Keratinocyte (primary cell): ENCODE data around the gene RBFOX2. TPM values are rescaled to one million over a fixed set of nuclear protein-coding genes. Genes with fewer than 3 reads are reported as not detected.

Source experiments
- DNase-seq: peaks from one replicate; pipeline ENCODE4 v3.0.0-alpha.2; 2011; ENCODE audit warnings: low read depth, missing footprints, low spot score
- FAIRE-seq: peaks from 2 replicates; lab custom pipeline; 2011; peaks lifted over from hg19 to GRCh38; lab: Jason Lieb, UNC
- H2AFZ ChIP-seq: 2 replicates; pipeline ENCODE4 v1.6.0; 2012; ENCODE audit warnings: low read length, control low read depth, inconsistent platforms; ENCODE audit not compliant: control insufficient read depth
- H3K27ac ChIP-seq: 2 replicates; pipeline ENCODE4 v1.5.1; 2011; ENCODE audit warnings: low read length; ENCODE audit not compliant: control insufficient read depth, insufficient read depth
- H3K27me3 ChIP-seq: 3 replicates; pipeline ENCODE4 v1.6.0; 2011; ENCODE audit warnings: low read length; ENCODE audit not compliant: control insufficient read depth, insufficient read depth; ENCODE audit errors: extremely low read depth
- H3K36me3 ChIP-seq, 2 experiments: 2 replicates in 1 of 2; 3 replicates in 1 of 2; pipeline ENCODE4 v1.5.1; 2011; ENCODE audit warnings: low read length in 2 of 2, mild to moderate bottlenecking in 1 of 2; ENCODE audit not compliant: control insufficient read depth in 2 of 2, insufficient read depth in 2 of 2; ENCODE audit errors: extremely low read depth in 1 of 2
- H3K4me1 ChIP-seq: 3 replicates; pipeline ENCODE4 v1.5.1; 2011; ENCODE audit warnings: low read length; ENCODE audit not compliant: control insufficient read depth, insufficient read depth; ENCODE audit errors: extremely low read depth
- H3K4me2 ChIP-seq: 3 replicates; pipeline ENCODE4 v1.6.0; 2011; ENCODE audit warnings: low read depth, low read length; ENCODE audit not compliant: control insufficient read depth, insufficient read depth; ENCODE audit errors: extremely low read depth
- H3K4me3 ChIP-seq, 3 experiments: fragments of 200-600 bp in 1 of 3; sonication (generic) in 1 of 3; 2 replicates in 2 of 3; 3 replicates in 1 of 3; pipeline ENCODE4 v1.5.1; 2011 to 2016; ENCODE audit warnings: low read length in 3 of 3, mild to moderate bottlenecking in 3 of 3, control low read depth in 2 of 3, inconsistent platforms in 1 of 3, low read depth in 1 of 3, mixed read lengths in 1 of 3, mixed run types in 1 of 3, moderate library complexity in 1 of 3; ENCODE audit not compliant: control insufficient read depth in 2 of 3, insufficient read depth in 2 of 3; ENCODE audit errors: extremely low read depth in 1 of 3
- H3K79me2 ChIP-seq: 2 replicates; pipeline ENCODE4 v1.6.0; 2012; ENCODE audit warnings: low read length; ENCODE audit not compliant: control insufficient read depth, insufficient read depth
- H3K9ac ChIP-seq: 3 replicates; pipeline ENCODE4 v1.6.0; 2011; ENCODE audit warnings: low read length; ENCODE audit not compliant: control insufficient read depth, insufficient read depth; ENCODE audit errors: extremely low read depth
- H3K9me1 ChIP-seq: 3 replicates; pipeline ENCODE4 v1.6.0; 2011; ENCODE audit warnings: low read length; ENCODE audit not compliant: control insufficient read depth, insufficient read depth; ENCODE audit errors: extremely low read depth
- H3K9me3 ChIP-seq: 2 replicates; pipeline ENCODE4 v1.5.1; 2012; ENCODE audit warnings: low read depth, low read length; ENCODE audit not compliant: control insufficient read depth
- H4K20me1 ChIP-seq: 3 replicates; pipeline ENCODE4 v1.6.0; 2011; ENCODE audit warnings: low read length; ENCODE audit not compliant: control insufficient read depth, insufficient read depth; ENCODE audit errors: extremely low read depth
- CTCF ChIP-seq, 3 experiments: IDR thresholded peaks in 1 of 3; conservative IDR thresholded peaks in 1 of 3; optimal IDR thresholded peaks in 1 of 3; 2 replicates in 2 of 3; 3 replicates in 1 of 3; pipeline versions ENCODE3 to v1.5.1; 2011; ENCODE audit warnings: low read length in 3 of 3, mild to moderate bottlenecking in 3 of 3, moderate library complexity in 2 of 3, control low read depth in 1 of 3, inconsistent platforms in 1 of 3; ENCODE audit not compliant: insufficient read depth in 2 of 3; ENCODE audit errors: extremely low read depth in 1 of 3
- EZH2 ChIP-seq: IDR thresholded peaks from one replicate; pipeline ENCODE4 v1.6.1; 2012; ENCODE audit warnings: inconsistent platforms, mild to moderate bottlenecking, low read length, moderate library complexity
- dilution Hi-C: fragments of 300-500 bp; cut with MboI; formaldehyde crosslinking; loops from one replicate; pipeline ENCODE4 v1.7.0; 2020; ENCODE audit warnings: low sequenced_read_pairs; ENCODE audit not compliant: extremely low pct_ligation_motif_present
- polyA plus RNA-seq, 5 experiments: library from polyadenylated mRNA; depleted of rRNA in 3 of 5; stranded (reverse) in 3 of 5; stranded (forward) in 1 of 5; unstranded in 1 of 5; fragments of >200 nt; gene quantifications; 1 replicate in 1 of 5; 2 replicates in 3 of 5; 3 replicates in 1 of 5; pipeline versions ENCODE4 v1.2.1 to v1.2.3, GENCODE V29; 2011 to 2012; ENCODE audit warnings: missing spikeins in 2 of 5, low read depth in 1 of 5, low replicate concordance in 1 of 5

Gene RBFOX2
- polyA plus RNA-seq, 1 donor (not counting 4 experiments of a cell fraction or from before 2014, with no cell fraction given), result 118 TPM

GRCh38 chr22:35732116-35732515 lies 296.5 kb downstream of the RBFOX2 start:
- Histone ChIP-seq H3K9ac (no peak overlapping the region), H3K27me3 (no peaks in the 10 kb centered on the region), H3K4me3 (no peak overlapping the region), H3K79me2 (no peaks in the 10 kb centered on the region), H3K9me1 (no peaks in the 10 kb centered on the region), H4K20me1 (no peaks in the 10 kb centered on the region), H3K36me3 (peaks cover 0 to 5% of the 10 kb centered on the region in 2 experiments), H3K4me2 (no peak overlapping the region), H2AFZ (no peak overlapping the region), H3K4me1 (peaks cover 7% of the 10 kb centered on the region), H3K27ac (no peak overlapping the region), H3K9me3 (no peaks in the 10 kb centered on the region)
- DNase-seq (no peak), FAIRE-seq (no peak)
- no peak for TF ChIP-seq CTCF (optimal IDR thresholded peaks at IDR 0.05 in 1 of 3, IDR thresholded peaks at IDR 0.05 in 1 of 3, conservative IDR thresholded peaks at IDR 0.05 in 1 of 3; ENCODE audit: extremely low read depth in 1 of 3, insufficient read depth in 2 of 3, low read length in 3 of 3)
- no peak for TF ChIP-seq EZH2
- dilution Hi-C loops, result no loop called here

GRCh38 chr22:35731321-35731720 lies 297.3 kb downstream of the RBFOX2 start:
- Histone ChIP-seq H3K9me3 (no peaks in the 10 kb centered on the region), H3K79me2 (no peaks in the 10 kb centered on the region), H3K4me2 (no peak overlapping the region), H3K27ac (no peak overlapping the region), H3K27me3 (peaks cover 4% of the 10 kb centered on the region), H3K9ac (no peak overlapping the region), H3K4me3 (no peak overlapping the region), H3K36me3 (no peaks in the 10 kb centered on the region), H3K9me1 (no peaks in the 10 kb centered on the region), H3K4me1 (peaks cover 7% of the 10 kb centered on the region), H2AFZ (no peak overlapping the region), H4K20me1 (no peaks in the 10 kb centered on the region)
- dilution Hi-C loops, result no loop called here
- TF ChIP-seq CTCF (optimal IDR thresholded peaks at IDR 0.05 in 1 of 3, IDR thresholded peaks at IDR 0.05 in 1 of 3, conservative IDR thresholded peaks at IDR 0.05 in 1 of 3; ENCODE audit: extremely low read depth in 1 of 3, insufficient read depth in 2 of 3, low read length in 3 of 3) (no peak), EZH2 (no peak)
- no peak for DNase-seq
- no peak for FAIRE-seq
